ENCODE measurements around the gene SLC17A5. TPM values are rescaled to one million over a fixed set of nuclear protein-coding genes. Genes with fewer than 3 reads are reported as not detected.

The SLC17A5 gene
- total and polyA plus RNA-seq, 9 of the 15 experiments (the other 6 are each of a cell fraction or from before 2014, with no cell fraction given): 1.3 to 7.2 (median 3.4) TPM

GRCh38 chr6:73653571-73654424, at the start of gene SLC17A5 (continued):
- TF ChIP-seq ZNF395 (CRISPR knock-in tag; IDR thresholded peaks at IDR 0.05): peak; percentile 68; the same call in 1 of the 2 replicates
- no peak for TF ChIP-seq POLR3G (IDR thresholded peaks at IDR 0.05; ENCODE audit: extremely low read depth, insufficient read length, insufficient replicate concordance)
- no peak for TF ChIP-seq XRCC3 (IDR thresholded peaks at IDR 0.05)
- TF ChIP-seq ZNF449 (CRISPR knock-in tag; IDR thresholded peaks at IDR 0.05): 0 out of 2 replicates have a peak, but pooled peaks have one; percentile 27
- no peak for TF ChIP-seq ZNF668 (CRISPR knock-in tag; IDR thresholded peaks at IDR 0.05)
- no peak for TF ChIP-seq SMAD1 (IDR thresholded peaks at IDR 0.05; ENCODE audit: low read depth, low read length, partially characterized antibody)
- no peak for TF ChIP-seq DACH1 (IDR thresholded peaks at IDR 0.05; ENCODE audit: partially characterized antibody)
- TF ChIP-seq NR1H2 (CRISPR knock-in tag; IDR thresholded peaks at IDR 0.05): no peak
- no peak for TF ChIP-seq CEBPZ (IDR thresholded peaks at IDR 0.05; ENCODE audit: borderline replicate concordance, low read depth, low read length)
- no peak for TF ChIP-seq RREB1 (CRISPR knock-in tag; IDR thresholded peaks at IDR 0.05)
- no peak for TF ChIP-seq TAF9B (IDR thresholded peaks at IDR 0.05; ENCODE audit: partially characterized antibody)
- no peak for TF ChIP-seq ZNF780A (CRISPR knock-in tag; IDR thresholded peaks at IDR 0.05)
- TF ChIP-seq HEY1 (CRISPR knock-in tag; IDR thresholded peaks at IDR 0.05; ENCODE audit: borderline replicate concordance): no peak
- no peak for TF ChIP-seq NR3C1 (CRISPR knock-in tag; IDR thresholded peaks at IDR 0.05)
- TF ChIP-seq NFIC (IDR thresholded peaks at IDR 0.05): peak; percentile 25; the same call in 1 of the 2 replicates

Data from K562 (cell line).